GM19043 (cell line): Measurements from ENCODE around the gene PXYLP1.
"Not testable (repeated sequence)": the region's sequence is repeated elsewhere in the genome, so short reads cannot be mapped to it uniquely, and the experiment has no call there.

Experiments
- ATAC-seq: cut with Tn5 transposase; IDR thresholded peaks from one replicate; pipeline ENCODE4 v1.9.1; 2021; ENCODE audit warnings: low read depth; ENCODE audit not compliant: unreplicated experiment

Gene PXYLP1

GRCh38 chr3:141289228-141289772 lies 57.7 kb downstream of the PXYLP1 start:
- ATAC-seq, result no peak

- ATAC-seq, result no peak
Measured at GRCh38 chr3:141291559-141292355, 60.1 kb downstream of the PXYLP1 start.

DNA sequence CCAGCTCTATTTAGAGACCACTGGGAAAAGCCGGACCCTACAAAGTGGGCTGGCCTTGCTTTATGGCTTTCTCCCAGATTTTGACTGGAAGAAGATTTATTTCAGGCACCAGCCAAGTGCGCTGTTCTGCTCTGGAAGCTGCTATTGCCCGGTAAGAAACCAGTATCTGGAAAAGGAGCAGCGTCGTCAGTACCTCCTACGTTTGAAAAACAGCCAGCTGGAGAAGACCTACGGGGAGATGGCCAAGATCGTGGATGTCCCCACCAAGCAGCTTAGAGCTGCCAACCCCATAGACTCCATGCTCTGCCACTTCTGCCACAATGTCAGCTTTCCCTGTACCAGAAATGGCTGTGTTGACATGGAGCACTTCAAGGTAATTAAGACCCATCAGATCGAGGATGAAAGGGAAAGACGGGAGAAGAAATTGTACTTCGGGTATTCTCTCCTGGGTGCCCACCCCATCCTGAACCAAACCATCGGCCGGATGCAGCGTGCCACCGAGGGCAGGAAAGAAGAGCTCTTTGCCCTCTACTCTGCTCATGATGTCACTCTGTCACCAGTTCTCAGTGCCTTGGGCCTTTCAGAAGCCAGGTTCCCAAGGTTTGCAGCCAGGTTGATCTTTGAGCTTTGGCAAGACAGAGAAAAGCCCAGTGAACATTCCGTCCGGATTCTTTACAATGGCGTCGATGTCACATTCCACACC lies 60.9 kb downstream of the PXYLP1 start:
- ATAC-seq, result no peak

DNA sequence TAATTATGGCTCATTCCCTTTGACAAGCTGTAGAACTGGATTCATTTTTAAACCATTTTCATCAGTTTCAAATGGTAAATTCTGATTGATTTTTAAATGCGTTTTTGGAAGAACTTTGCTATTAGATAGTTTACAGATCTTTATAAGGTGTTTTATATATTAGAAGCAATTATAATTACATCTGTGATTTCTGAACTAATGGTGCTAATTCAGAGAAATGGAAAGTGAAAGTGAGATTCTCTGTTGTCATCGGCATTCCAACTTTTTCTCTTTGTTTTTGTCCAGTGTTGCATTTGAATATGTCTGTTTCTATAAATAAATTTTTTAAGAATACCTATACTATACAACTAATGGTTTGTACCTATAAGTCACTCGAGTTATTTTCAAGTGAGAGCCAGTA lies 62.7 kb downstream of the PXYLP1 start:
- ATAC-seq, result no peak

DNA sequence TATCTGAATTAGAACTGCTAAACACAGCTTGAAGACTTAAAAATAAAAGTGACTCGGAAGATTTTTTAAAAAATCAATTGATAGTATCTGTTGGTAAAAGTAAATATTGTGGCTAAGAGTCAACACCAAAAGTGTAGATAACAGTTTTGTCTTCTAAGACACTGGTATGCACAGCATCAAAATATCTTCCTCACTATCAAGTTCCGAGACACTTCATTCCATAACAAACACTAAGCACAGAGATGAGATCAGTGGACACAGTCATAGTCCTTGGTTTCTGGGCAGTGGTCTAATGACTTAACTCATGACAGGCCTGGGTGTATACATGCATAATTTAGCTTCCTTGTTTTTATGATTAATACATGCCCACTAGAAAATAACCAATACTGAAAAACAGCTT lies 63.2 kb downstream of the PXYLP1 start:
- ATAC-seq, result no peak

- not testable (repeated sequence) for ATAC-seq
Measured at GRCh38 chr3:141300426-141300825, 68.8 kb downstream of the PXYLP1 start.

- no peak for ATAC-seq
Measured at GRCh38 chr3:141302364-141303141, 70.9 kb downstream of the PXYLP1 start.

DNA sequence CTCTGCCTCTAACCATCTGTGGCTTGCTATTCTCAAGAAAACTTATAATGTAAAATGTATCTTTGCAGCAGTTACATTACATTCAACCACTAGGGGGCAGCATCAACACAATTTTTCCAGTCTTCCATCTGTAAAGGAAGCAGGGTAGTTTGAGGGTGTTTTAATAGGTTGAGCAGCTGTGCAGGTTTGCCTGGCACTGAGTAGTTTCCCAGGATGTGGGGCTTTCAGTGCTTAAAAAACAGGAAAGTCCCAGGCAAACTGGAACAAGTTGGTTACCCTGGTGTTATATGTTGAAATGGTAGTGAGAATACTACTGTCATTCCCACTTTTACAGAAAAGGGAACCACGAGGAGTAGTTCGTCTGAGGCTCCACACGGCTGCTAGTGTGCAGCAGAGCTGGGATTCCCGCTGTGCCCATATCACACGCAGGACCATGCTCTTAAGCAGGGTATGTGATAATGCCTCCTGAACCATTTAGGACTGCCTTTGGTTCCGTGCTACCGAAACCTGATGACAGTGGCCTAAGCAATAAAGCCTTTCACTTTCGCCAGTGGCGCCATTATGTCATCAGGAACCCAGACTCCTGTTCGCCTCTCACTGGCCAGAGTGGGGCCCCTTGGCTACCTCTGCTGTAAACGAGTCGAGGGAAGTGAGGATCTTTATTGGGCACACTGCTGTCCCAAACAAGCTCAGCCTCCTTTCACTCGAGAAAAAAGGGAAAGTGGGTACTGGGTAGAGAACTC lies 72.0 kb downstream of the PXYLP1 start:
- ATAC-seq, result peak; percentile 82

- no peak for ATAC-seq
Measured at GRCh38 chr3:141305436-141305835, 73.8 kb downstream of the PXYLP1 start.

DNA sequence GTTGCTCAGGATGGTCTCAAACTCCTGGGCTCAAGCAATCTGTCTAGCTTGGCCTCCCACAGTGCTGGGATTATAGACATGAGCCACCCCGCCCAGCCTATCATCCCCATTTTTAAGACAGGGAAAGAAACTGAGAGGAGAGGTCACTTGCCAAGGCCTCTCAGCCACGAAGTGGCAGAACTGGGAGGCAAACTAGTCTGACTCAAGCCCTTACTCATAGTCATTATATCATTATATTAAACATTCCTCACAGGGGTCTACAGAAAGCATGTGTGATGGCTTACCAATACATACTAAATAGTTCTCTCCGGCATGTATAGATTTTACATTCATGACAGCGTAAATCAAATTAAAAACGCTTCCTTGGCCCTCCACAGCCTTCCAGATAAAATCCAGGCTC lies 74.7 kb downstream of the PXYLP1 start:
- no peak for ATAC-seq

DNA sequence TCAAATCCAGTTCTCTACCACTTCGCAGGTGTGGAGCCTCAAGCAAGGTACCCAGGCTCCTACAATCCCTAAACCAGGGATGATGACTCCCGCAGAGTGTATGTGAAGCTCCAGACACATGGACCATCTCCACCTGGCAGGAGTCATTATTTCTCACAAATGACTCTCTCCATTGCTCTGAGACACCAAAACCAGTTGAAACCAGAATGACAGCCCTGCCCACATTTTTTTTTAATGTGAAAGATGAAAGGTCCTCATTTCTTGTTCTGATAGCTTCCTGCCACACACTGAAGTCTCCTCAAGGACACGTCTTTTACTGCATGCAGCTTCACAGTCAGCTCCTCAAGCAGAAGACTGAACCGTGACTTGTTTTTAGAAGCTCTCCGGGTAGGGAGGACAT lies 75.3 kb downstream of the PXYLP1 start:
- ATAC-seq, result no peak

- ATAC-seq, result no peak
Measured at GRCh38 chr3:141307351-141308059, 75.9 kb downstream of the PXYLP1 start.

- no peak for ATAC-seq
Measured at GRCh38 chr3:141308588-141309218, 77.1 kb downstream of the PXYLP1 start.

DNA sequence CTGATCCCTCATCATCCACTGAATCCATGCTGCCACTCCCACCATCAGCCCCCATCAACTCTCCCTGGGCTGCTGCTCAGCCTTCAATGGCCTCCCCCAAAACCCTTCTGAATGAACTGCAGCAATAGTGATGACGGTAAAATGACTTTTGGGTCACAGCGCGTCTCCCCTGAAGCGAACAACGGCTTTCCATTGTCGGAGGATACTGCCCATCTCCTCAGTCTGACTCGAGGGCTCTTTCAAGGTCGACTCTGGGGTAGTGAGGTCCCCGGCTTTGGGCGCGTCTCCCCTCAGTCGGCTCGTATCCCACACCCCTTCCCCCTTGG lies 79.5 kb downstream of the PXYLP1 start:
- no peak for ATAC-seq

DNA sequence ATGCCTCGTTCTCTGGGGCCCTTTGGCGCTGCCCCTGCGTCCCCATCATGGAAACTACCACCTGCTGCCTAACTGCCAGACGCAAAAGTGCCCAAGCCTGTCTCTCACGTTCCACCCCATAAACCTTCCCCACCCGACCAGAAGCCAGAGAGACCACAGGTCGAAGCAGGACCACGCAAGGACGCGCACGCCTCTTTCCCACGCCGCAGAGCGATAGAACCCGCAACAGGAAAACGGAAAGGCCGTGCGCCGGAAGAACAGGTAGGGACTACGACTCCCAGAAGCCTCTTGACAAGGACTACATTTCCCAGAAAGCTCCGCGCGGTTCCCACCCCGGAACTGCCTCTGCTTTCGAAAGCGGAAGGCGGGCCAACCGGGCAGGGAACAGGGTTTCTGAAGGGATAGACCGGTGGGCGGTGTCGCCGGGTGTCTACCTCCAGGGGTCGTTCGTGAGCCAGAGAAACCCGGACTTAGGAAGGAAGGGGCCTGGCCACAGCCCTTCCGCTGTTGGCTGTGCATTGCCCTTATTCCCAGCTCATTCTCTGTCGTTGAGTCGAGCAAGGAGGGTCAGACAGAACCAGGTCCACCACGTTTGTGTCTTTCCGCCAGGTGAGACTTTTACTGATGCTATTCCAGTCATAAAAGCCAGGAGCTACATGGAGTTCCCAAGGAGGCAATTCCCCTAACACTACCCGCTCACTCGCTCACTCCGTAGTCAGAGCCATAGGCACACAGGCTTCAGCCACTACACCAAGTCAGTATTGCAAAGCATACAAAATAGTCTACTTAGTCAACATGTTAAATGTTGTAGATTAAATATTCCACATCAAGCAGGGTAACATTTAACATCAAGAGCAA lies 80.1 kb downstream of the PXYLP1 start:
- ATAC-seq, result peak; percentile 99

DNA sequence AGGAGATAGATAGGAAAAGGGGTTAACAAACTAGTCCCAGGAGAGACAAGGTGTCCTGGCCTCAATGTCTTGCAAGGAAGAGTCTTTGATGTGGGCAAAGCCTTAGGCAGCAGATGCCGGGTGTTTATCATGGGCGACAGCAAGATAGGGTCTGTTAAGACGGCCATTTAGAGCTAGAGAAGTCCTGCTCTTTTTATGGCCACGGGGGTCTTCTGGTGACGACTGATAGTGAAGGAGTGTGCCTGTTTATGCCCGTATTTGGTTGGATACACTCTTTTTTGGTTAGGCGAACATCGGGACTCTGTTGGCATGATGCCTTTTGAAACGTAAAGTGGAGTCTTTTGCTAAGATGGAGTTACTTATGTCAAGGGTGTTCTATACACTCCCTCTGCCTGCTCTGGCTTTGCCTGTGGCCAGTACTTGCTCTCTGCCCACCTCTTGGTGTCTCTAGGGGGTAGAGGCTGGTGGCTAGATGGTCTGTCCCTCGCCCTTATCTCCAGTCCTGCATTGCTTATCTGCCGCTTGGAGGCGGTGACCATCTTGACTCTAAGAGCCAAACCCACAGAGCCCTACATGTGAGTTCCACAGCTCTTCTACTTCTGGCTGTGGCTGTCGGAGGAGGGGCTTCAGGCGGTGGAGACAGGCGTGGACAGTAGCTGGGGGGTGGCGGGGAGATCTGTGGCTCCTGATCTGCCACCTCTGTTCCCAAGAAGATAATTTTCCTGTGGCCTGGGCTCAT lies 80.9 kb downstream of the PXYLP1 start:
- ATAC-seq, result no peak

DNA sequence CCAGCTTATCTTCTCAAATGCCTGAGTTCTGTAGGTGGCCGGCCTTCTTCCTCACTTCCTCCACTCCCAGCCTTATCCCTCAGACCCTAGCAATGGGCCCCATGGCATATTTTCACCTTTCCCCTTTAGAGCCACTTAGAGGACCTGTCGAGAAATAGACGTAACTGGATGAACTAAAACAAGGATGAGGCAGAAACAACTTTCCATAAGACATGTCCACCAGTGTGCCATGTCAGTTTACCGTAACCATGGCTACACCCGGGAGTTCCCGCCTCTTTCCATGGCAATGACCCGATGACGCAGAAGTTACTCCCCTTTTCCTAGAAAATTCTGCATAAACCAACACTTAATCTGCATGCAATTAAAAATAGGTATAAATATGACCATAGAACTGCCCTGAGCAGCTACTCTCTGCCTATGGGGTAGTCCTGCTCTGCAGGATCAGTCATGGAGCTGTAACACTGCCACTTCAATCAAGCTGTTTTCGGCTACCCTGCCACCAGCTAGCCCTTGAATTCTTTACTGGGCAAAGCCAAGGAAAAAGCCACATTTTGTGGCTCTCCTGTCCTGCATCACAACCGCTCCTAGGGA lies 81.6 kb downstream of the PXYLP1 start:
- ATAC-seq, result no peak
